HG03521 (cell line): ENCODE data around the gene ZNF865.

Experiments used
- ATAC-seq: cut with Tn5 transposase; IDR thresholded peaks from one replicate; pipeline ENCODE4 v1.9.1; 2021; ENCODE audit warnings: mild to moderate bottlenecking, moderate library complexity; ENCODE audit not compliant: unreplicated experiment

The ZNF865 gene

DNA sequence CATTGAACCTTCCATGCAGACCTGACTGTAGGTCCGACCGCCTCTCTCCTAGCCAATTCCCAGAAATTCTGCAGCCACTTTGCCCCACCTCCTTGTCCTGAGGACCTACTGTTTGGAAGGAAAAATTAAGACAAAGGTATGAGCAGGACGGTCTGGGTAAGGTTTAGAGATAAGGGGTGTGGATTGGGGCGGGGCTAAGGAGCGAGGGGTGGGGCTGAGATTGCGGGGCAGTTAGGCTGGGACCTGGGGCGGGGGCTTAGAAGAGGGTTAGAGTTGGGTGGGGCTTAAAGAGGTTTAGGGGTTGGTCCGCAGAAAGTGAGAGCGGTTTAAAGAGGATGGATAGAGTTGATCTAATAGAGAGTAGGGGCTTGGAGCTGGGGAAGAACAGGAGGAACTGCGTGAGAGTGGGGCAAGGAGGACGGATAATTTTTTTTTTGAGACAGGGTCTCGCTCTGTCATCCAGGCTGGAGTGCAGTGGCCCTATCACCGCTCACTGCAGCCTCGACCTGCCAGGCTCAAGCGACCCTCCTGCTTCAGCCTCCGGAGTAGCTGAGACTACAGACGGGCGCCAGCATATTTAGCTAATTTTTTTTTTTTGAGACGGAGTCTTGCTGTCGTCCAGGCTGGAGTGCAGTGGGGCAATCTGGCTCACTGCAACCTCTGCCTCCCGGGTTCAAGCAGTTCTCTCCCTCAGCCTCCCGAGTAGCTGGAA, 1.7 kb upstream of the ZNF865 start:
- no peak for ATAC-seq

GRCh38 chr19:55605207-55605636, 225 bp upstream of the ZNF865 start:
- ATAC-seq: peak; percentile 77

GRCh38 chr19:55606471-55606787, 982 bp downstream of the ZNF865 start:
- no peak for ATAC-seq

GRCh38 chr19:55606817-55607216, 1.4 kb downstream of the ZNF865 start:
- no peak for ATAC-seq

GRCh38 chr19:55609326-55609725, 3.9 kb downstream of the ZNF865 start:
- no peak for ATAC-seq

DNA sequence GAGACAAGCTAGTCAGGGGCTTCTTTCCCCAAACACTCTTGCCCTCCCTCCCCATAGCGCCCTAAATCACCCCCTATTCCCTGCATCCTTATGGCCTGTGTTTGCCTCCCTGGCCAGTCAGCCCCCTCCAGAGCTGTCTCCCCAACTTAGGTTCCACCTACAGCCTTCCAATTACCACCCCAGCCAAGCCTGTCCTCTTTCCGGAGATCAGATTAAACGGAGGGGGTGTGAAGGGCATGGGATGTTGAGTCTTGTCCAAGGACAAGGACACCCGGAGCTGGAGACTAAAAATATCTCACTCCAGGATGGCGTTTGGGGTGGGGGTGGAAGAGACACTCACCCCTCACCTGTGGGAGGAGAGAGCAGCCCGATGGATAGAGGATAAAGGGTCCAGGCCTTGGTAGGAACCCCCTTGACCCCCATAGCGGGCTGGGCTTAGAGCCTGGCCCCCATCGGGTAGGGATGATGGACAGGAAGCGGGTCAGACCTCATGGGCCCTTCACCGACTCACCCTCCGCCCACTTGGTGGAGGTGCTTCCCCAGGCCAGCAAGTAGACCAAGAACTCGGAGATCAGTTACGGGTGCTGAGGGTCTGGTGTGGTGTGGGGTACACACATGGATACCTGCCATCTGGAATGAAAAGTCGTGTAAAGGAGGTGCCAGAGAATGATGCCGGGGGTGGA, 6.0 kb downstream of the ZNF865 start:
- no peak for ATAC-seq

DNA sequence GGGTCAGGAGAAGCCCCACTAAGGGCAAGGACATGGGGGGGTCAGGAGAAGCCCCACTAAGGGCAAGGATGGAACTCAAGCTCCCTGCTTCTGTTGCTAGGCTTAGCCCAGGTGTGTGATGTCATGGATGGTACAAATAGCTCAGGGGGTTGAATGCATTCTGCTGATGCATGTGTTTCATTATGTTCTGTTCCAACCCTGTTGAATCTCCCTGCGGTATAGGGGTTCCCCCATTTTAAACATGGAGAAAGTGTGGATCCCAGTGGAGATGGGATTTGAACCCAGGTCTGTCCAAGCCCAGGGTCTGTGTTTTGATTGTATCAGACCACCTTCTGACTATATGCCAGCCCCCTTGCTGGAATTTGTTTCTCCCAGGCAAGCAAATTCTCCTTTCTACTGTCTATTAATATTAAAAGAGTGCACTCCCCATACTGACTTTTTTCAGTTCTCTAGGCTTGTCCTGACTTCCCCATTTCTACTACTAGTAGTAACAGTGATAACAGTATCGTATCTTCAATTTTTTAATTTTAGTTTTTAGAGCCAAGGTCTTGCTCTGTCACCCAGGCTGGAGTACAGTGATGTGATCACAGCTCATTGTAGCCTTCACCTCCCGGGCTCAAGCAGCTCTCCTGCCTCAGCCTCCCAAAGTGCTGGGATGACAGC, 6.7 kb downstream of the ZNF865 start:
- ATAC-seq: no peak

- ATAC-seq: no peak
Measured at GRCh38 chr19:55613396-55613795, 7.9 kb downstream of the ZNF865 start.

GRCh38 chr19:55613930-55614710, 8.7 kb downstream of the ZNF865 start:
- no peak for ATAC-seq

- ATAC-seq: no peak
Measured at GRCh38 chr19:55614711-55615542, 9.5 kb downstream of the ZNF865 start.

- ATAC-seq: no peak
Measured at GRCh38 chr19:55615543-55616394, 10.3 kb downstream of the ZNF865 start.

GRCh38 chr19:55616395-55616875, 11.0 kb downstream of the ZNF865 start:
- ATAC-seq: no peak

GRCh38 chr19:55617426-55617825, 12.0 kb downstream of the ZNF865 start:
- ATAC-seq: no peak

GRCh38 chr19:55618426-55618825, 13.0 kb downstream of the ZNF865 start:
- ATAC-seq: no peak

DNA sequence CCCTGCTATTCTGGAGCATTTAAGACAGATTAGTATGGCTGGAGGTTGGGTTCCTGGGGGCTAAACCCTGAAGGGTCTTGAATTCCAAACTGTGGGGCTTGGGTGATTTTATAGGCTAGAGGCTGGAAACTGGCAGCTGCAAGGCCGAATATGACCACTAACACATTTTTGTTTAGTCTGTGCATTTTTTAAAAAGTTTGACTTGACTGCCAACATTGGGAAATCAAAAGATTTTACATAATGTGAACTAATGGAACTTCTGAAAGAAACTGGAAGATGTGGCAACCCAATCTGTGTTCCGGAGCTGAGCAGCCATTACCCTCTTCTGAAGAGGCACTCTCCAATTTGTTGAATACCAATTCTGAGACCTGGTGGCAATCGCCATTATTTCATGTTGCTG, 13.8 kb downstream of the ZNF865 start:
- no peak for ATAC-seq

- no peak for ATAC-seq
Measured at GRCh38 chr19:55620410-55621204, 15.2 kb downstream of the ZNF865 start.

- ATAC-seq: no peak
Measured at GRCh38 chr19:55621205-55621672, 15.8 kb downstream of the ZNF865 start.

DNA sequence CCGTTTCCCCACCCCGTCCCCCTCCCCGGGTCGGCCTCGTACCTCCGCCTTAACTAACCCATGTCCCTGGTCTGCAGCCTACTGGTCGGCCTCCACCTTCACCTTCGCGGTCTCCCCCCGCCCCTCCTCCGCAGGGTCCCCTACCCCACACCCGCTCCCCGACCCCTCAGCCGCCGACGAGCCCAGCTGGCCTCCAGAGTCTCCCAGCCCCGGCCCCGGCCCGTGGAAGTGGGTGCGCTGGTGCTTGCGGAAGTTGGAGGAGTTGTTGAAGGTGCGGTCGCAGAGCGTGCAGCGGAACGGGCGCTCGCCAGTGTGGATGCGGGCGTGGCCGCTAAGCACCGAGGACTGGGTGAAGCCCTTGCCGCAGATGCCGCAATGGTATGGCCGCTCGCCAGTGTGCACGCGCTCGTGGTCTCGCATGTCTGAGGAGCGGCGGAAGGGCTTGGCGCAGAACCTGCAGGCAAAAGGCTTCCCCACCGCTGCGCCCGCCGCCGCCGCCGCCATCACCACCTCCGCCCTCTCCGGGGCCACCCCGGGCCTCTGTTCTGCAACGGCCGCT, 16.3 kb downstream of the ZNF865 start:
- no peak for ATAC-seq
